ENCODE measurements around the gene VRK3.

DNA sequence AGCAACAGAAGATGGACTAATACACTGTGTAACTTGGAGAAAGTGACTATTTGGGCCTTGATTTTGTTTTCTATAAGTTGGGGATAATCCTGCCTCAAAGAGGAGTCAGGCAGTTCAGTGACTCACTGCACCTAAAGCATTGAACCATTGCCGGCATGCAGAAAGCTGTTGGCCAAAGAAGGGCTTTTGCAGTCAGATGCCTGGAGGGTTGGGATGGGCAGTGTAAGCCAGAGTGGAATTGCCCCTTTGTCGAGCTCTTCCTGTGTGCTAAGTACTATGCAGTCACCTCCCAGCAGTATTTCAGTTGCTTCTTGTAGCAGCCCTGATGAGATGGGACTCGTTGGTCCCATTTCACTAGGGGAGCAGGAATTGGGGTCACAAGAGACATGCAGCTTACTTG, 11.7 kb upstream of the VRK3 start:
- TF ChIP-seq, protein P1, sequence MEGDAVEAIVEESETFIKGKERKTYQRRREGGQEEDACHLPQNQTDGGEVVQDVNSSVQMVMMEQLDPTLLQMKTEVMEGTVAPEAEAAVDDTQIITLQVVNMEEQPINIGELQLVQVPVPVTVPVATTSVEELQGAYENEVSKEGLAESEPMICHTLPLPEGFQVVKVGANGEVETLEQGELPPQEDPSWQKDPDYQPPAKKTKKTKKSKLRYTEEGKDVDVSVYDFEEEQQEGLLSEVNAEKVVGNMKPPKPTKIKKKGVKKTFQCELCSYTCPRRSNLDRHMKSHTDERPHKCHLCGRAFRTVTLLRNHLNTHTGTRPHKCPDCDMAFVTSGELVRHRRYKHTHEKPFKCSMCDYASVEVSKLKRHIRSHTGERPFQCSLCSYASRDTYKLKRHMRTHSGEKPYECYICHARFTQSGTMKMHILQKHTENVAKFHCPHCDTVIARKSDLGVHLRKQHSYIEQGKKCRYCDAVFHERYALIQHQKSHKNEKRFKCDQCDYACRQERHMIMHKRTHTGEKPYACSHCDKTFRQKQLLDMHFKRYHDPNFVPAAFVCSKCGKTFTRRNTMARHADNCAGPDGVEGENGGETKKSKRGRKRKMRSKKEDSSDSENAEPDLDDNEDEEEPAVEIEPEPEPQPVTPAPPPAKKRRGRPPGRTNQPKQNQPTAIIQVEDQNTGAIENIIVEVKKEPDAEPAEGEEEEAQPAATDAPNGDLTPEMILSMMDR (IDR thresholded peaks at IDR 0.05; ENCODE audit: low read length): no peak
- no peak for TF ChIP-seq EZH2 (IDR thresholded peaks at IDR 0.05; ENCODE audit: borderline replicate concordance, low read length)

Measured in OCI-LY1 (cell line).